CD1c-positive myeloid dendritic cell (primary cell): ENCODE results near the gene STX8.

Source experiments
- DNase-seq: peaks from one replicate; pipeline ENCODE4 v3.0.0-alpha.2; 2016; ENCODE audit errors: extremely low spot score

The STX8 gene

DNA sequence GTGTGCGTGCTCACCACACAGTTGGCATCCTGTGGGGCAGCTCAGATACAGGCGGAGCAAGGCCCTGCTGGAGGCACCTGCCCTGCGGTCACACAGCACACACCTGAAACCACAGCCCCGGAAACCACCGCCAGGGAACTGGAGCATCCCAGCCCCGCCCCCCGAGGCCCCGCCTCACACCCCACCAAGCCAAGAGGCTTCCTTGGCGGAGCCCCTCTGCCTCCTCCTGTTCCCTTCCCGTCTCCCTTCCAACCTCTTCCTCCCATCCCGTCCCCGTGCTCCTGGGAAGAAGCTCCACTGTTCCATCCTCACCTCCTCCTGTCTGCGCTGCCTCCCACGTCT, 348.9 kb downstream of the STX8 start:
- DNase-seq, result no peak

DNA sequence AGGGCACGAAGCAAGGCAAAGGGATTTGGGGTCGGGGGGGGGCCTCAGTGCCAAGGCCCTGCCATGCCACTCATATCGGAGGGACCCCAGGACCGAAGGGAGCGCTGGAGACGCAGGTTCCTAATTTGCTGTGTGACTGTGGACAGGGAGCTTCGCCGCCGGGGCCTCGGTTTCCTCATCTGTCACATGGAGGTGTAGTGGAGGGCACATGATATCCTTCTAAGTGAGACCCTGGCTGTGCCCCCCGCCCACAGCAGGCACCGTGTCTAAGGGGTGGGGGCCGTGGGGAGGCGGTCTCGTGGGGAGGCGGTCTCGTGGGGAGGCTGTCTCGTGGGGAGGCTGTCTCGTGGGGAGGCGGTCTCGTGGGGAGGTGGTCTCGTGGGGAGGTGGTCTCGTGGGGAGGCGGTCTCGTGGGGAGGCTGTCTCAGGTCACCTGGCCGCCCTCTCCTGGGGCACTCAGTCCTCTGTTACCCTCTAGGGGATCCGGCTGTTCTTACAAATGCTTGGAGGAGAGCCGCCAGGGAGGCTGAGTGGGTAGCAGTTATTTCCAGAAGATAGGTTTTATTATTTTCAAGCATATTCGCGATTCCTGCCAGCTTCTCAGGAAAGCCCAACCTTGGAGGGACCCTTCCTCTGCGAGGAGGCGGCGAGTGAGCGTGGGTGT, 349.4 kb downstream of the STX8 start:
- DNase-seq, result no peak

DNA sequence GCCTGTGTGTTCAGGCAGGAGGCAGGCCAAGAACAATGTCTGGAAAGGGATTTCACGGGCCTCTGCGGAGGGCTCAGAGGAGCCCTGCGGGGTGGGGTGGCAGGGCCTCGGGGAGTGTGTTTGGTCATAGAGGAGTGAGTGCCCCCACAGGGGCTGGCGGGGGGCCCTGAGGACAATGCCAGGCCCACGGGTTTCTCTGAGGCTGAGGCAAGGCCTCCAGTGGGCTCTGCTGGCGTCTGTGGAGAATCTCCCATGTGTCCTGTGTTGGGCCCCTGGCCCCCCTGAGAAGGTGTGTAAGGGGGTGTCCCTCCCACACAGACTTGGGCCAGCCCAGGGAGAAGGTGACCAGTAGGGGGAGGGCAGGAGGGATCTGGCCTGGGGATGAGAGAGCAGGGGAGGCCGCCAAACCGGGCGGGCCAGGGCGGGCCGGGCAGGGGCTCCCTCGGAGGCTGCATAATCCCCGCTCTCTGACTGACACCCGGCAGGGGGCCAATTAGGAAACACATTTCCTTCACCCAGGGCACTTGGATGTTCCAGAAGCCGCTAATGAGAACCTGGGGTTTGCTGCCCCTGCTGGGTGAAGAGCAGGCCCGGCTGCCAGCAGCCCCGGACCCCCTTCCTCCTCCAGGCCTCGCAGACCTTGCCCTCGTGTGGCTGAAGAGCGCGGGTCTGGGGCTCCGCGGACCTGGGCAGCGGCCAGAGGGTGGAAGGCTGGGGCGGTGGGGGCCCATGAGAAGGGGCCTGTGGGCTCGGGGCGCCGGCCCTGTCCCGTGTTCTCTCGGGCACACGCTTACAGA, 350.1 kb downstream of the STX8 start:
- DNase-seq, result no peak

DNA sequence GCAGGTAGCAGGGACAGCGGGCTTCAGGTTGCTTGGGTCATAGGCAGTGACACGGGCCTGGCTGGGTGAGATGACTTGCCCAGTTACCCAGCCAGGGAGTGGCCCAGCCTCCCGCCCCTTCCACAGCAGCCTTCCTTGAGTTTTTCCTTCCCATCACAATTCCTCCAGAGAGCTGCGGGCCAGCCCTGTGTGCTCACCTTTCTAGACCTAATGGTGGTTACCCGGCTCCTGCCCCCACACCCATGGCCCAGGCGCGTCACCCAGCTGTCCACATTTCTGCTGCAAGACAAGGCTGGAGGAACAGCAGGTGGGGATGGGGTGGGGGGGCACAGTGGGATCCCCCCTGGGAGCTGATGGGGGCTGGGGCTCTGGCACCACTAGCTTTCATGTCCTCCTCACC, 351.1 kb downstream of the STX8 start:
- no peak for DNase-seq

DNA sequence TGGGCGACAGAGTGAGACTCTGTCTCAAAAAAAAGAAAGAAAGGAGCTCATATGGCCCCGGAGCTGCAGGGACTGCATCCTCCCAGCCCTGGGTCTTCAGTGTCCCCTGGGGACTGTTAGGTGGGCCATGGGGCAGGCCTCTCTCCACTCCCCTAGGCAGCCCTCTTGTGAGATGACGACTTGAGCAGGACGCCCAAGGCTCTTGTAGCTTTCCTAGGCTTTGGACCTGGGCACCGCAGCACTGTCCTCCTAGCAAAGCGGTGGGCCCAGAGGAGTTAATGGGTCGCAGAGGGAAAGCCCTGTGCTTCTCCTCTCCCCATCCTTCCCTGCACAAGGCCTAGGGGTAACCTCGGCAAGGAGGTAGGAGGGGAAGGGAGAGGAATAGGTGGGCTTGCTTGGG, 352.1 kb downstream of the STX8 start:
- DNase-seq, result no peak

DNA sequence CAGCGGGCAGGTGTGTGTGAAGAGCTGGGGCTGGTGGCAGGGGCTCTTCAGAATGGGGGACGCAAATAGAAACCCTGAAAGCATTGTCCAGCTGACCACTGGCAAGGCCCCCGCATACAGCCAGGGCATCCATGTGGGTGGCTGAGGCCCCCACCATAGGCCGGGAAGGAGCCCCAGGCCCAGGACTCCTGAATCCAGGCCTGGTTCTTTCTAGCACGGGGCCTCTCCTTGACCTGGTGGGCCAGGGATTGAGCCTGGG, 353.8 kb downstream of the STX8 start:
- no peak for DNase-seq

DNA sequence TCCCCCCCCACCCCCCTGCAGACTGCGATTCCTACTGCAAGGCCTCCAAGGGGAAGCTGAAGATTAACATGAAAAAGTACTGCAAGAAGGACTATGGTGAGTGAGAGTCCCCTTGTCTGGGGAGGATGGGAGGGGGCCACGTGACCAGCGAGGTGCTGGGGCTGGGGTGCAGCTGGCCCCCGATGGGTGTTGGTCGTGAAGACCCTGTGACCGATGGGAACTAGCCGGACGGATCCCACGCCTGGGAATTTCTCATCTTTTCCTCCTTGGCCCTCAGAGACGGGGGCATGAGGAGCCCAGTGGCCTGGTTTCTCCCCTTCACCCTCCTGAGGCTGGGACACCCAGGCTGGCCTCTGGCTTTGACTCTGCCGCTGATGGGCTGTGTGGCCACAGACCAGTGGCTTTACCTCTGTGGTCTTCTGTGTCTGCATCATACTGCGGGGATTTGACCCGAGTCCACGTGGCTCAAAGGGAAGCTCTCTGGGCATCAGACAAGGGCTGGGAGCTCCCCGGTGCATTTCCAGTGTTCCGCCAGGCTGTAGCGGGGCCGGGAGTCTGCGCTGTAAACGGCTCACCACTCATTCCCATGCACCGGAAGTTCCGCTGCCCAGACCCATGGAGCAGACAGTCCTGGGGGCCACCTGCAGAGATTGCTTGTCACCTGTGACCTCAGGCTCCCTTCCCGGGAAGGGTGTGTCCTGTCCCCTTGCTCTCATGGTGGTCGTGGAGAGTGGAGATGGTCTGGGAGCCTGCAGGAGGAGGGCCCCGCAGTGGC, 354.3 kb downstream of the STX8 start:
- DNase-seq, result no peak

DNA sequence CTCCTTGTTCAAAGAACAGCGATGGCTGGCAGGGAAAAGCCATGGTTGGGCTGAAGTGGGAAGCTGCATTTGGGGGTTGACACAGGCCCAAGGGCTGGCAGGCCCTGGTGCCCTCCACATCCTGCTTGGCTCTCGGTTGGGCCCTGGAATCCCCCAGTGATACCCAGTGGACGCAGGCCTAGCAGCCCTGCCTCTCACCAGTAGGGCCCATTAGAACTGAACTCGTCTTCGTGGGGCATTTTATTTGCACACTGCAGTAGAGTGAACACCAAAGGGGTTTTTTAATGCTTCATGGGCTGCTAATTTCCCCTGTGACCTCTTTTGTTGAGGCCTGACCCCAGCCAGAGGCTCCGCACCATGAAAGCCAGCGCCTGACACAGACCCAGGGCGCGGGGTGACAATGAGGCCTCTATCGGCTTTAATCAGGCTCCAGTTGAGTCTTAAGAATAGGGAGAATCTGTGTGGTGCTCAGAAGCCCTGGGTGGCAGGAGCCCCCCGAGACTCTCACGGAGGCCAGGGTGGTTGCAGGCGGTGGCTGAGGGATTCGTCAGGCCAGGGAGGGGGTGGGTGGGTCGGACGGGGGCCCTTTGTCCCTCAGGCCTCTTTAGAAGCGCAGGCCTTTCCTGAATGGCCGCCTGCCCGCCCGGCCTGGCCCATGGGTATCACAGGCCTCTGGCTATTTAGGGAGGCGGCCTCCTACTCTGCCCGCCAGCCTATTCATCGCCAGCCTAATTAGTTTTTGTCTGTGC, 355.0 kb downstream of the STX8 start:
- DNase-seq, result no peak

DNA sequence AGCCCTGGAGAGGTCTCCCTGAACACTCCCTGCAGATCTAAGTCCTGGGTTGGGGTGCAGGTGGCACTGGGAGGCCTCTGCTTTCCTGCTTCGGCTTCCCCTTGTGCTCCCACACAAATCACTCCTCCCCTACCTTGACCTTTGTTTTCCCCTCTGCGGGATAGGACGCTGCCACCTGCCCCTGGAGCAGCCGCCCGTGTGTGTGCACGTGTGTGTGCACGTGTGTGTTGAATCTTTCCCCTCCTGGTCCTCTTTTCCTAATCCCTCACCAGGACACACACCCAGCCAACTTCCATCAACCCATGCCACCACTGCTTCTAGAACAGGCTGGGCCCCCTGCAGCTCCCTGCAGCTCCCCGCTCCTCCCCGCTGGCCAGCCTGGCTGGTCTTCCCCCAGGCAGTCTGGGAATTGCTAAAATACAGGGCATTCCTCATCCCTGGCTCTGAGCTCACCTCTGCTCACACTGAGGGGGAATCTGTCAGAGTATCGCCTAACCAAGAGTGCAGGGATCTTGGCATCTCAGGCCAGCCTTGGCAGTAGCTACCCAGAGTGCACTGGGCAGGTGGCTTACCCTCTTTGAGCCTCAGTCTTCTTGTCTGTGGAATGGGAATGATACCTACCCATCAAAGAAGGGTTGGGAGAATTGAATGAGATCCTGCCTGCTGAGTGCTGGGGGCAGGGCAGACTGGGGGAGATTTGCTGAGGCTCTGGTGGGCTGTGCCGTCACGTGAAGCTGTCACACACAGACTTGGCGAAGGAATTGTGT, 355.8 kb downstream of the STX8 start:
- no peak for DNase-seq

DNA sequence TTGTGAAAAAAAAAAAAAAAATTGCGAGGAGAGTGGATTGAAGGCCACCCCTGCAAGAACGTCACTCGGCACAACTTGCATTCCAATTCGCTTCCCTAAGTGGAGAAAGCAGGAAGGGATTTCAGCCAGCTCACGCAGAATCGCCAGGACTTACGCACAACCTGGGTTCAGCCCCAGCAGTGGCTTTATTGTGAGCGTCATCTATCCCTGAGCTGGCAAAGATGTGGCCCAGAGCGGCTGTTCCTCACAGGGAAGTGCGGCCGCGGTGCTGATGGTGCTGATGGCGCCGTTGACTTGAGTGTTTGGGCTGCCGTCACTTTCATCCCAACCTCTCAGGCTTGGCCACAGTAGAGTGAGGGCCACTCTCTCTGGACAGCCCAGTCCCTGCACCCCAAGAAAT, 356.7 kb downstream of the STX8 start:
- DNase-seq, result no peak

DNA sequence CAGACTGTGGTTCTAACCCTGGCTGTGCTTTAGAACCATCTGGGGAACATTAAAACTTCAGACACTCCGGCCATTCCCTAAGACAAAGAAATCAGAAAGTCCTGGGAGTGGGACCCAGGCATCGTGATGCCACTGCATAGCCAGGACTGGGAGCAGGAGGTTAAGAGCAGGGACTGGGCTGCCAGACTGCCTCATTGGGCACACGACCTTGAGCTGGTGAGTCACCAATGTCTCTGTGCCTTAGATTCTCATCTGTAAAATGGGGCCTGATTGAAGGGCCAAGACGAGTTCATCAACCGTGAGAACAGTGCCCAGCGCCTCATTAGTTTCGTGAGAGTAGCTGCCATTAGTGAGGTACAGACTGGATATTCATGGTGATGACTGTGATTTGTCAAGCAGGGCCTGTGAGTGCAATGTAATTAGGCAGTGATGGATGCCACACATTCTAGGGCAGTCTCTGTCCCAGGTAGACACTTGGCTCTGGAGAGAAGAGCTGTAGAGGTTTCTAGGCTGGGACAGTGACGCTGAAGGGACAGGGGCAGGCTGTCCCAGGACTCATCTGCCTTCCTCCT, 357.5 kb downstream of the STX8 start:
- DNase-seq, result no peak

DNA sequence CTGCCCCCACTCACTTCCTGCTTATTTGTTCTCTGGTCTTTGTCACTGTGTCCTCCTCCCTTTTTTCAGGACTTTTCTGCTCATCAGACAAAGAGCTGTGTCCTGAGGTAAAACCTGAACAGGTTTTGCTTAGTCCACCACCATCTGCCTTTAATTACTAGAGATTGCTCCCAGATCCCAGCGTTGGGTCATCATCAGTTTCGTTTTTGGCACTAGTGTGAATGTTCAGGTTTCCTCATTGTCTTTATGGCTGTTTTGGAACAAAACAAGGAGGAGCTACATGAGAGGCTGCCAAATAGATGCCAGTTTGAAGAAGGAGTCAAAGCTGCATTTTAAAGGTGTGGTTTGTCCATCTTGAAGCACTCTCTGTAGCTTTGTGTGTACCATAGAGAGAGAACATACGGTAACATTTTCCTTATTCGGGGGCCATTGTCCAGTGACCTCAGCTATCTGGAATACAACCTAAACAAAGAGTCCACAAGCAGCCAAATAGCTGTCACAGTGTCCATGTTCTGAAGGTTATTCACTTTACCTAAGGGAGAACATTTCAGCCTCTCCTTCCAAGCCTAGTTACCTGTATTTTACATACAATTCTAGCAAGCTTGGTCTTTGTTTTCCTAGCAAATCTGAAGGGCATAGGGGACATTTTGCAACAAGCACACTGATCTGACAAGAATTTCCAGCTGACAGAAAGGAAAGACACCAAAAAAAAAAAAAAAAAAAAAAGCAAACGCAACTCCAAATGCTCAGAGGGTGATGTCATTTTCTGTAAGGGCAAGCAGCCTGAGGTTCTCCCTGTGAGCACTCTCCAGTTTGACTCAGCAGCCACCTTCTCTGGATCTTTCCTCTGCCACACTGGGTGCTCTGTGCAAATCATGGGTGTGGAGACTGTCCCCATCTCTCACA, 358.2 kb downstream of the STX8 start:
- DNase-seq, result no peak

DNA sequence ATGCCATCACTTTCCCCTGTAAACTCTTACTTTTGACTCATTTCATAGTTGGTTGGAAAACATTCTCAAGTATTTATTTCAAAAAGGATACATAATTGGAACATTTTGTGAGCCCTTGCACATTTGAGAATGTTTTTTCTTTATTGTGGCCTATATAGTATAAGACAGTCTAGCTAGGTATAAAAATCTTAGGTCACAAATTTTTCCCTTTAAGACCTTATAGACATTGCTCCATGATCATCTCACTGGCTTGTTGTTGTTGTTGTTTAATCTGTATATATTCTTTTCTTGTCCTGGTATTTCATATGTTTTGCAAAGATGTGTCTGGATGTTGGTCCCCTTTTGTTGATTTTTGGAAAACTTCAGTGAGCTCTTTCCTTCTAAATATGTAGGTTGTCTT, 360.2 kb downstream of the STX8 start:
- no peak for DNase-seq

DNA sequence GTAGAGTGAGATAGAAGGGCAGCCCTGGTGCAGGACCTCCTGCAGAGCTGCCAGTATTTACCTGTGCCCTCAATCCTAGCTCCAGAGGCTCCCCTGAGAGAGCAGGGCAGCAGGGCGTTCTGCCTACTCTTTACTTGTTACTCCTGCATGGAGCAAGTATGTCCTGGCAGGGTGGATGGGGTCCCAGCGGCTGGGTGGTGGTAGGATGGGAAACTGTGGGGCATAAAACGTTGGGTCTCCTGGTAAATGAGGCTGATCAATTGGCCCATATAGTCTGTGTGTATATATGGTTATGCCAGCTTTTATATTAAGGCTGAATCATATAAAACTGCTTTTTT, 362.3 kb downstream of the STX8 start:
- DNase-seq, result no peak

DNA sequence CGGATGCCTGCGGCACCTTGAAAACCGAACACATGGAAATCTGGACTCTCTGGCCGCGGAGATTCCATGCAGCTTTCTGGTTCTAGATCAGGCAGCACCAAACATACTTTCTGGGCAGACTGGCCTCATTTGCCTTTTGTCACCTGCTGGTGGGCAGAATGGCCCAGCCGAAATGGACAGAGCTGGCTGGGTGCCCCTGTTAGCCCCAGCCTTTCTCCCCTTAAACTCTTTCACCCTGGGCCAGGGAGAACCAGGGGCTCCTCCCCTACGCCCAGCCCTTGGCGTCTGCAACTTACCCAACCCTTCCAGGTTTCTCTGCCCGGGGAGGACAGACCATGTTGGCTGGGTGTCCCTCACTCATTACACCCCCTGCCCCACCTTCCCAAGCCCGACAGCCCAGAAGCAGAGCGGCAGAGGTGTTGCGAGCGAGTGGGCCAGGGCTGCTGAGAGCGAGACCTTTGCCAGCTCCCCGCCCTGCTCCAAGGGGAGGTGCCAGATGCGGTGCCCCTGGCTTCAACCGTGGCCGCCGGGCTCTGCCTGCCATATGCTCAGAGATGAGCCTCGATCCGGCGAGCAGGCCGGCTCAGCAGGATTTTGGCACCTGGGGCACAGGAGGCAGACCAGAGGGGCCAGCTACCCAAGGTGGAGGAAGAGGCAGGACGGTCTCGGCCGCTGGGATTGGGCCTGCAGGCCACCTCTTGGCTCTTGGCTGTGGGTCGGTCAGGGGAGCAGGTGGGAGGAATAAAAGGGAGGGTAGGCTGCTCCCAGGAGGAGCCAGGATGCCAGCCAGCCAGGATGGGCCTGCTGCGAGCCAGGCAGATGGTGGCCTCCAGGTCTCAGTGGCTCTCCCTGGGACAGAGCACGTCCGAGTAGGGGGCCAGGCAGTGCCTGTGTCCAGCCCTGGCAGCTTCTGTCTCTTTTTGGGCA, 363.0 kb downstream of the STX8 start:
- DNase-seq, result no peak

DNA sequence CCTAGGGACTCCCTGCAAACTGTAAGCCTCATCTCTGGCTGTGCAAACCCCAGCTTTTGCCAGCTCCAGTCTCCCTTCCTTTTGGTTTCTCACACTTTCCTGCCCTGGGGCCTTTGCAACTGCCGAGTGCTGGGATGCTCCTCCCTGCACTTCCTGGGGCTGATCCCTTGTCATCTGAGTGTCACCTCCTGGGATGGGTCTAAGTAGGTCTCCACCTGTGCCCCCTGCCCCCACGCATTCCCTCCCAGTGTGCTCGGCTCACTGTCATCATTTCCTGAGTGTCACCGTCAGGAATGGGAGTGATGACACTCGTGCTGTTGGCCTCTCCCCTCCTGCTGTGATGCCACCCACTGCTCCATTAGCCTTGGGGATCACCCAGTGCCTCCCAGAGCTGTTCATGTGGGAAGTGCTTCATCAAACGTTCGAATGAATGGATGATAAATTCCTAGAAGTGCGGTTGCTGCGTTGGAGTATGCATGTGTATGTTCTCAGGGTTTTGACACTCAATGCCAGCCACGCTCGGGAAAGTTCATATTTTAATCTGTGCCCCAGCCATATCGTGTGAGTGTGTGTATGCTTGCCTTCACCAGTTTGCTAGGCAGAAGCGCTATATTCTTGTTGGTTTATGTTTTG, 364.4 kb downstream of the STX8 start:
- no peak for DNase-seq

DNA sequence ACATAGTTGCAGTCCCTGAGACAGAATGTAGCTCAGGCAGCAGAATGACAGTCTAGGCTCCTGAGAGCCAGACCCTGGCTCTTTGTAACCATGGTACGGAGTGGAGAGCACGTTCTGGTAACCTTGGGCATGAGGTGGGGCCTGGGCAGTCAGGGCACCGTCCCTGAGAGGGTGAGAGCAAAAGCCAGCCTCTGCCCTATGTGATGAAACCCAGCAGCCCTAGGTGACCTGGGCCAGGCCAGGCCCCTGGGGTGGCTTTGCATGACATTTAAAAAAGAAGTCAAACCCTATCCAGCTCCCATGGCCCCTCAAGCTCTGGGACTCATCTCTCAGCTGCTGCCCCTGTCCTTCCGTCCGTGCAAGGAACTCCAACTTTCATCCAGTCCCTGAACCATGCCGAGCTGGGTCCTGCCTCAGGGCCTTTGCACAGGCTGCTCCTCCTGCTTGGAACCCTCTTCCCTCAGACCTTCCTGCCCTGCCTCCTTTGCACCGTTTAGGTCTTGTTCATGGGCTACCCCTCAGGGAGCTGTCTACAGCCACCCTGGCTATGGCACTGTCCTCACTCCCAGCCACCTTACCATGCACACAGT, 365.7 kb downstream of the STX8 start:
- no peak for DNase-seq

DNA sequence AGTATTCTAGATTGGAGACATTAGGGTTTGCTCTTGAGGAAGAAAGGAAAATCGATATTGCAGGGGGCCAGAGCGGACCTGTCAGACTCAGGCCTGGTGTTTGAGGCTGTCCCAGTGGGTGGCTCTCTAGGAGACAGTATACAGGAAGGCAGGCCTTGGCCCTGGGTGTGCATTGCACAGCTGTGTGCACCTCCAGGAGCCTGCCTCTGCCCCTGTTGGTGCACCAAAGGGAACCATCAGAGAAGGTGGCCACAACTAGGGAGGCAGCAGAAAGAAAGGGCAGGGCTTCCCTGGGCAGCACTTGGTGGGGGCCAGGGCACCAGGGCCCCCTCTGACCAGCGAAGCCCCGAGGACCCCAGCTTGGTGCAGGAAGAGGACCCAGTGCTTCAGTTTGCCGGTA, 366.3 kb downstream of the STX8 start:
- no peak for DNase-seq
